Gastroesophageal sphincter (tissue), 3 donors: ENCODE data around the gene CD47.

Experiments used
- CTCF ChIP-seq, 4 experiments: fragments of 200-600 bp in 2 of 4; fragments of 450-650 bp in 2 of 4; sonication (generic) in 1 of 4; IDR thresholded peaks; one replicate each; pipeline ENCODE4 v1.5.1; 2017 to 2019; ENCODE audit warnings: antibody characterized with exemption in 4 of 4, mild to moderate bottlenecking in 2 of 4, moderate library complexity in 2 of 4
- POLR2A ChIP-seq, 2 donors: fragments of 450-650 bp; IDR thresholded peaks; one replicate each; pipeline ENCODE4 v1.6.1; 2017; ENCODE audit warnings: antibody characterized with exemption in 2 of 2, mild to moderate bottlenecking in 2 of 2, moderate library complexity in 1 of 2
- POLR2AphosphoS5 ChIP-seq: sonication (generic); formaldehyde crosslinking; IDR thresholded peaks from one replicate; pipeline ENCODE4 v1.6.1; 2017; ENCODE audit warnings: antibody characterized with exemption

- TF ChIP-seq CTCF (IDR thresholded peaks at IDR 0.05) = no peak
- no peak for TF ChIP-seq POLR2AphosphoS5
- no peak for TF ChIP-seq POLR2A (IDR thresholded peaks at IDR 0.05)
Observed at GRCh38 chr3:108097322-108098002, 6.6 kb upstream of the CD47 start.
